PC-3 (cell line): ENCODE results near the gene TPH1. TPM values are rescaled to one million over a fixed set of nuclear protein-coding genes. Genes with fewer than 3 reads are reported as not detected.

Source experiments
- ATAC-seq: fragments of 200-7000 bp; cut with Tn5 transposase; 2 replicates; pipeline ENCODE4 v1.9.1; 2020; ENCODE audit warnings: mild to moderate bottlenecking, moderate library complexity
- BruUV-seq: library from RNA; stranded (reverse); fragments of 400-500 nt; replicated peaks from 2 replicates; lab custom pipeline; 2021; lab: Mats Ljungman, UMichigan
- CTCF ChIA-PET: fragments of 300-600 bp; sonication (Branson Sonifier 250); formaldehyde crosslinking; loops from one replicate; lab custom pipeline; 2022; ENCODE audit warnings: antibody characterized with exemption; lab: Charles Lee
- POLR2A ChIA-PET: fragments of 300-600 bp; sonication (Branson Sonifier 250); formaldehyde crosslinking; loops from one replicate; lab custom pipeline; 2022; ENCODE audit warnings: antibody characterized with exemption; ENCODE audit not compliant: unreplicated experiment; lab: Charles Lee
- DNase-seq: peaks from one replicate; pipeline ENCODE4 v3.0.0-alpha.2; 2015
- H2AFZ ChIP-seq: fragments of 300-600 bp; sonication (generic); 2 replicates; pipeline ENCODE4 v1.6.0; 2016; ENCODE audit warnings: antibody characterized with exemption, low read length
- H3F3A ChIP-seq: fragments of 300-600 bp; sonication (generic); one replicate; pipeline ENCODE4 v1.6.0; 2017; ENCODE audit warnings: antibody characterized with exemption, low read length, control low read depth, mild to moderate bottlenecking; ENCODE audit not compliant: unreplicated experiment
- H3K27ac ChIP-seq: fragments of 300-600 bp; sonication (generic); 2 replicates; pipeline ENCODE4 v1.5.1; 2016; ENCODE audit warnings: mild to moderate bottlenecking, low read length
- H3K27me3 ChIP-seq: fragments of 300-600 bp; sonication (generic); 2 replicates; pipeline ENCODE4 v1.6.1; 2016; ENCODE audit warnings: low read length, mixed read lengths
- H3K36me3 ChIP-seq: fragments of 300-600 bp; sonication (generic); 2 replicates; pipeline ENCODE4 v1.6.1; 2016; ENCODE audit warnings: low read depth, mixed run types, low read length, mixed read lengths
- H3K4me1 ChIP-seq: fragments of 300-600 bp; sonication (generic); 2 replicates; pipeline ENCODE4 v1.5.1; 2016; ENCODE audit warnings: low read length; ENCODE audit not compliant: insufficient read depth
- H3K4me2 ChIP-seq: fragments of 300-600 bp; sonication (generic); 2 replicates; pipeline ENCODE4 v1.6.0; 2016; ENCODE audit warnings: low read length
- H3K4me3 ChIP-seq: fragments of 300-600 bp; sonication (generic); 2 replicates; pipeline ENCODE4 v1.5.1; 2016; ENCODE audit warnings: mild to moderate bottlenecking, low read length, mixed read lengths
- H3K79me2 ChIP-seq: fragments of 300-600 bp; sonication (generic); 2 replicates; pipeline ENCODE4 v1.6.1; 2017; ENCODE audit warnings: low read length, mixed read lengths
- H3K9ac ChIP-seq: fragments of 300-600 bp; sonication (generic); 2 replicates; pipeline ENCODE4 v1.6.0; 2016; ENCODE audit warnings: mild to moderate bottlenecking, low read length
- H3K9me2 ChIP-seq: fragments of 300-600 bp; sonication (generic); replicated peaks from 2 replicates; pipeline ENCODE4 v1.6.1; 2016; ENCODE audit warnings: mixed run types, low read length, mixed read lengths
- H3K9me3 ChIP-seq: fragments of 300-600 bp; sonication (generic); 2 replicates; pipeline ENCODE4 v1.6.1; 2016; ENCODE audit warnings: low read length, mixed read lengths
- H4K20me1 ChIP-seq: fragments of 300-600 bp; sonication (generic); 2 replicates; pipeline ENCODE4 v1.6.1; 2016; ENCODE audit warnings: low read length, mixed read lengths
- CTCF ChIP-seq: fragments of 300-600 bp; sonication (generic); conservative IDR thresholded peaks from 2 replicates; pipeline ENCODE4 v1.5.1; 2017; ENCODE audit warnings: antibody characterized with exemption, low read depth, mild to moderate bottlenecking, low read length
- EZH2 ChIP-seq: fragments of 300-600 bp; sonication (generic); IDR thresholded peaks from one replicate; pipeline ENCODE4 v1.6.1; 2017; ENCODE audit warnings: antibody characterized with exemption, mild to moderate bottlenecking, low read length; ENCODE audit not compliant: unreplicated experiment
- EZH2phosphoT487 ChIP-seq: fragments of 300-600 bp; sonication (generic); IDR thresholded peaks from 2 replicates; pipeline ENCODE4 v1.6.1; 2018; ENCODE audit warnings: mild to moderate bottlenecking, antibody characterized with exemption, low read length, borderline replicate concordance
- intact Hi-C: fragments of 100-400 bp; cut with micrococcal nuclease; formaldehyde crosslinking; loops from 2 replicates; pipeline ENCODE4 v1.9.0; 2023
- total RNA-seq: library from RNA; depleted of rRNA; stranded (reverse); fragments of >200 nt; gene quantifications from 2 replicates; pipeline ENCODE4 v1.2.3, GENCODE V29; 2014

TPH1 gene
- total RNA-seq, 1 experiment from 2014 or later: 0.07 TPM

GRCh38 chr11:18027475-18027874 lies 18.6 kb downstream of the TPH1 start:
- Histone ChIP-seq H3K9me3 (no peaks in the 10 kb centered on the region), H3K79me2 (no peaks in the 10 kb centered on the region), H2AFZ (no peak overlapping the region), H3K27ac (no peak overlapping the region), H3K4me3 (no peak overlapping the region), H3K4me1 (no peaks in the 10 kb centered on the region), H4K20me1 (no peaks in the 10 kb centered on the region), H3F3A (no peaks in the 10 kb centered on the region), H3K9ac (no peak overlapping the region), H3K9me2 (no peaks in the 10 kb centered on the region), H3K36me3 (no peaks in the 10 kb centered on the region), H3K27me3 (peaks cover 16% of the 10 kb centered on the region; the same call in 1 of the 2 replicates), H3K4me2 (no peak overlapping the region)
- no peak for DNase-seq
- no TSS peak for BruUV-seq
- no peak for ATAC-seq
- TF ChIP-seq CTCF: no peak
- no peak for TF ChIP-seq EZH2
- TF ChIP-seq EZH2phosphoT487: no peak
- ChIA-PET POLR2A (no interaction called here), CTCF (no interaction called here)
- intact Hi-C loops: no loop called here

GRCh38 chr11:18022419-18022818 lies 23.6 kb downstream of the TPH1 start:
- Histone ChIP-seq H3K27ac (no peak overlapping the region), H4K20me1 (no peaks in the 10 kb centered on the region), H3K79me2 (no peaks in the 10 kb centered on the region), H3K9me2 (no peaks in the 10 kb centered on the region), H3K4me2 (no peak overlapping the region), H2AFZ (no peak overlapping the region), H3K36me3 (no peaks in the 10 kb centered on the region), H3K27me3 (peaks cover 8% of the 10 kb centered on the region; the same call in 1 of the 2 replicates), H3K9ac (no peak overlapping the region), H3K9me3 (no peaks in the 10 kb centered on the region), H3K4me1 (no peaks in the 10 kb centered on the region), H3K4me3 (no peak overlapping the region), H3F3A (no peaks in the 10 kb centered on the region)
- DNase-seq: no peak
- ChIA-PET POLR2A (no interaction called here), CTCF (no interaction called here)
- BruUV-seq: no TSS peak
- TF ChIP-seq EZH2phosphoT487: no peak
- TF ChIP-seq CTCF: no peak
- no peak for TF ChIP-seq EZH2
- intact Hi-C loops: no loop called here
- no peak for ATAC-seq

- no peak overlapping the region for H2AFZ ChIP-seq
- BruUV-seq: no TSS peak
- no peak overlapping the region for H3K9ac ChIP-seq
- CTCF ChIA-PET: no interaction called here
- ATAC-seq: no peak
- TF ChIP-seq CTCF (no peak), EZH2phosphoT487 (no peak), EZH2 (no peak)
- intact Hi-C loops: no loop called here
- H3K4me3 ChIP-seq: no peak overlapping the region
- H3K79me2 ChIP-seq: no peaks in the 10 kb centered on the region
- no peaks in the 10 kb centered on the region for H3K9me2 ChIP-seq
- POLR2A ChIA-PET: no interaction called here
- H3K4me1 ChIP-seq: no peaks in the 10 kb centered on the region
- no peak overlapping the region for H3K27ac ChIP-seq
- 0 out of 2 replicates have a peak, but pooled peaks cover 4% of the 10 kb centered on the region for H3K27me3 ChIP-seq
- no peak for DNase-seq
- no peak overlapping the region for H3K4me2 ChIP-seq
- H4K20me1 ChIP-seq: no peaks in the 10 kb centered on the region
- no peaks in the 10 kb centered on the region for H3K36me3 ChIP-seq
- no peaks in the 10 kb centered on the region for H3F3A ChIP-seq
- no peaks in the 10 kb centered on the region for H3K9me3 ChIP-seq
Observed at GRCh38 chr11:18019650-18020049, 26.4 kb downstream of the TPH1 start.
